Liver (tissue), 9 donors: ENCODE data around the gene GAB2. TPM values are rescaled to one million over a fixed set of nuclear protein-coding genes. Genes with fewer than 3 reads are reported as not detected.

ENCODE experiments used
- DNase-seq: peaks from one replicate; pipeline ENCODE4 v3.0.0-alpha.2; 2017; ENCODE audit warnings: low spot score
- H3K27ac ChIP-seq, 2 donors: one replicate each; pipeline ENCODE4 v1.7.0; 2013; ENCODE audit warnings: inconsistent platforms in 2 of 2, low read length in 2 of 2, control low read depth in 1 of 2, low read depth in 1 of 2, mild to moderate bottlenecking in 1 of 2
- H3K27me3 ChIP-seq, 4 donors: one replicate each; pipeline versions ENCODE4 v1.6.1 to v1.7.0; 2013; ENCODE audit warnings: low read length in 3 of 4, inconsistent platforms in 1 of 4, mild to moderate bottlenecking in 1 of 4, moderate library complexity in 1 of 4; ENCODE audit not compliant: control insufficient read depth in 4 of 4, insufficient read depth in 4 of 4
- H3K36me3 ChIP-seq, 4 donors: one replicate each; pipeline versions ENCODE4 v1.6.1 to v1.7.0; 2013; ENCODE audit warnings: low read length in 3 of 4, mild to moderate bottlenecking in 3 of 4, low read depth in 1 of 4, moderate library complexity in 1 of 4; ENCODE audit not compliant: control insufficient read depth in 4 of 4, insufficient read depth in 3 of 4
- H3K4me1 ChIP-seq, 4 donors: one replicate each; pipeline versions ENCODE4 v1.6.1 to v1.7.0; 2013; ENCODE audit warnings: low read length in 3 of 4, mild to moderate bottlenecking in 3 of 4, moderate library complexity in 1 of 4; ENCODE audit not compliant: control insufficient read depth in 4 of 4, insufficient read depth in 4 of 4
- H3K4me3 ChIP-seq, 3 donors: one replicate each; pipeline versions ENCODE4 v1.6.1 to v1.7.0; 2013; ENCODE audit warnings: low read length in 3 of 3, control low read depth in 1 of 3, low read depth in 1 of 3, mild to moderate bottlenecking in 1 of 3
- H3K9ac ChIP-seq, 2 donors: one replicate each; pipeline ENCODE4 v1.7.0; 2013; ENCODE audit warnings: low read length in 2 of 2, mild to moderate bottlenecking in 2 of 2, moderate library complexity in 2 of 2, control low read depth in 1 of 2, low read depth in 1 of 2
- H3K9me3 ChIP-seq, 4 donors: one replicate each; pipeline versions ENCODE4 v1.6.1 to v1.7.0; 2013; ENCODE audit warnings: low read length in 3 of 4; ENCODE audit not compliant: control insufficient read depth in 4 of 4
- ATF3 ChIP-seq: IDR thresholded peaks from 2 replicates; pipeline ENCODE4 v1.6.1; 2016; ENCODE audit warnings: antibody characterized with exemption
- CTCF ChIP-seq: fragments of 150-350 bp; IDR thresholded peaks from 2 replicates; pipeline ENCODE4 v1.5.1; 2017; ENCODE audit warnings: improper control_type of control experiment, low read depth, low read length; ENCODE audit not compliant: missing input control
- EGR1 ChIP-seq, 2 donors: IDR thresholded peaks; 2 replicates each; pipeline ENCODE4 v1.6.1; 2016 to 2018; ENCODE audit warnings: antibody characterized with exemption in 2 of 2, low read depth in 2 of 2
- FOXA1 ChIP-seq: IDR thresholded peaks from 2 replicates; pipeline ENCODE4 v1.6.1; 2016; ENCODE audit warnings: antibody characterized with exemption
- FOXA2 ChIP-seq: IDR thresholded peaks from 2 replicates; pipeline ENCODE4 v1.6.1; 2016; ENCODE audit warnings: antibody characterized with exemption
- GABPA ChIP-seq, 2 donors: IDR thresholded peaks in 1 of 2; conservative IDR thresholded peaks in 1 of 2; 2 replicates each; pipeline ENCODE4 v1.6.1; 2016; ENCODE audit warnings: antibody characterized with exemption in 2 of 2, mild to moderate bottlenecking in 1 of 2, moderate library complexity in 1 of 2
- HNF4A ChIP-seq, 2 donors: conservative IDR thresholded peaks; 2 replicates each; pipeline ENCODE4 v1.6.1; 2016; ENCODE audit warnings: antibody characterized with exemption in 2 of 2, mild to moderate bottlenecking in 2 of 2
- HNF4G ChIP-seq: IDR thresholded peaks from 2 replicates; pipeline ENCODE4 v1.6.1; 2016; ENCODE audit warnings: antibody characterized with exemption
- JUND ChIP-seq, 2 donors: IDR thresholded peaks; 2 replicates each; pipeline ENCODE4 v1.6.1; 2016; ENCODE audit warnings: antibody characterized with exemption in 2 of 2
- MAX ChIP-seq: IDR thresholded peaks from 2 replicates; pipeline ENCODE4 v1.6.1; 2016; ENCODE audit warnings: antibody characterized with exemption
- NR2F2 ChIP-seq: IDR thresholded peaks from 2 replicates; pipeline ENCODE4 v1.6.1; 2016; ENCODE audit warnings: antibody characterized with exemption
- RAD21 ChIP-seq, 2 donors: IDR thresholded peaks; 2 replicates each; pipeline ENCODE4 v1.6.1; 2016; ENCODE audit warnings: antibody characterized with exemption in 2 of 2, mild to moderate bottlenecking in 2 of 2
- REST ChIP-seq: IDR thresholded peaks from 2 replicates; pipeline ENCODE4 v1.6.1; 2016; ENCODE audit warnings: antibody characterized with exemption, mild to moderate bottlenecking
- RXRA ChIP-seq, 2 donors: IDR thresholded peaks; 2 replicates each; pipeline ENCODE4 v1.6.1; 2017 to 2018; ENCODE audit warnings: antibody characterized with exemption in 2 of 2, mild to moderate bottlenecking in 1 of 2
- SP1 ChIP-seq: IDR thresholded peaks from 2 replicates; pipeline ENCODE4 v1.6.1; 2018; ENCODE audit warnings: antibody characterized with exemption, mild to moderate bottlenecking
- TAF1 ChIP-seq: conservative IDR thresholded peaks from 2 replicates; pipeline ENCODE4 v1.6.1; 2016; ENCODE audit warnings: antibody characterized with exemption, mild to moderate bottlenecking
- YY1 ChIP-seq: IDR thresholded peaks from 2 replicates; pipeline ENCODE4 v1.6.1; 2016; ENCODE audit warnings: antibody characterized with exemption, mild to moderate bottlenecking
- ZBTB33 ChIP-seq: IDR thresholded peaks from 2 replicates; pipeline ENCODE4 v1.6.1; 2016; ENCODE audit warnings: antibody characterized with exemption
- WGBS: extraction: QIAGEN DNeasy Blood & Tissue Kit; methylation state at CpG from one replicate; pipeline ENCODE4 v1.1.7; 2013; 5-methylcytosine and 5-hydroxymethylcytosine counted together
- polyA plus RNA-seq, 2 donors: library from polyadenylated mRNA; stranded (reverse) in 1 of 2; unstranded in 1 of 2; fragments of 200-250 nt in 1 of 2; fragments of >200 nt in 1 of 2; fragmentation: Nextera tagmentation in 1 of 2; extraction: Ambion mirVana in 1 of 2; gene quantifications; one replicate each; pipeline versions ENCODE4 v1.2.1 to v1.2.3, GENCODE V29; 2013 to 2015
- total RNA-seq, 2 donors: library from RNA; depleted of rRNA; stranded (reverse); fragments of >200 nt; gene quantifications; one replicate each; pipeline ENCODE4 v1.2.3, GENCODE V29; 2014
- donor health status: healthy.
- donor health status: healthy.
- donor health status: healthy.
- donor health status: healthy.
- donor health status: healthy.

The GAB2 gene
- total and polyA plus RNA-seq, 4 donors: 1.3 to 3.6 (median 2.5) TPM

GRCh38 chr11:78299000-78299710 lies 118.5 kb downstream of the GAB2 start:
- TF ChIP-seq JUND (IDR thresholded peaks at IDR 0.05): no peak
- peak; percentile 10 for TF ChIP-seq REST
- DNase-seq: no peak
- H3K27ac ChIP-seq: no peak overlapping the region
- no peaks in the 10 kb centered on the region for H3K36me3 ChIP-seq
- H3K27me3 ChIP-seq: no peaks in the 10 kb centered on the region
- H3K9me3 ChIP-seq: no peaks in the 10 kb centered on the region
- no peak overlapping the region for H3K9ac ChIP-seq
- H3K4me1 ChIP-seq: peaks cover 0 to 25% (median 15%) of the 10 kb centered on the region in 4 donors
- 85% methylated on average over 2 of the region's 2 CpGs for WGBS
- no peak overlapping the region for H3K4me3 ChIP-seq

- Histone ChIP-seq H3K4me1 (peaks cover 0 to 25% (median 15%) of the 10 kb centered on the region in 4 donors), H3K4me3 (no peak overlapping the region), H3K36me3 (no peaks in the 10 kb centered on the region), H3K27ac (no peak overlapping the region), H3K27me3 (no peaks in the 10 kb centered on the region), H3K9ac (no peak overlapping the region), H3K9me3 (no peaks in the 10 kb centered on the region)
- DNase-seq: no peak
- 38% methylated on average over 1 of the region's 1 CpG for WGBS
- TF ChIP-seq FOXA2 (no peak), ZBTB33 (no peak), HNF4A (conservative IDR thresholded peaks at IDR 0.05) (peak; percentile 68 to 79), YY1 (peak; percentile 30), NR2F2 (no peak), RXRA (IDR thresholded peaks at IDR 0.05) (peak; percentile 94 to 98), ATF3 (no peak), RAD21 (IDR thresholded peaks at IDR 0.05) (peak in 1 of 2 donors; percentile 27), JUND (IDR thresholded peaks at IDR 0.05) (peak in 1 of 2 donors; percentile 22), MAX (no peak), CTCF (no peak), EGR1 (IDR thresholded peaks at IDR 0.05; ENCODE audit: low read depth in 2 of 2) (no peak), SP1 (peak; percentile 73), TAF1 (no peak), REST (peak; percentile 2), FOXA1 (no peak), HNF4G (no peak), GABPA (IDR thresholded peaks at IDR 0.05 in 1 of 2, conservative IDR thresholded peaks at IDR 0.05 in 1 of 2) (no peak)
Measured at GRCh38 chr11:78298291-78298771, 119.3 kb downstream of the GAB2 start.
